22Rv1 (cell line): Measurements from ENCODE around the gene CCL23.

Experiments
- H3K27ac ChIP-seq: fragments of 450-650 bp; 2 replicates; pipeline ENCODE4 v1.5.1; 2017
- CTCF ChIP-seq: fragments of 450-650 bp; IDR thresholded peaks from 2 replicates; pipeline ENCODE4 v1.5.1; 2017; ENCODE audit warnings: mild to moderate bottlenecking
- ZFX ChIP-seq: fragments of 450-650 bp; IDR thresholded peaks from 2 replicates; pipeline ENCODE4 v1.6.1; 2017; ENCODE audit warnings: antibody characterized with exemption, borderline replicate concordance

CCL23 gene

GRCh38 chr17:36055171-36055570 lies 37.4 kb upstream of the CCL23 start:
- no peak for TF ChIP-seq ZFX
- TF ChIP-seq CTCF = no peak

GRCh38 chr17:36049643-36050042 lies 31.9 kb upstream of the CCL23 start:
- no peak overlapping the region for H3K27ac ChIP-seq
- TF ChIP-seq CTCF (no peak), ZFX (no peak)

More at GRCh38 chr17:36055171-36055570, 37.4 kb upstream of the CCL23 start:
- no peak overlapping the region for H3K27ac ChIP-seq

GRCh38 chr17:36048066-36048465 lies 30.3 kb upstream of the CCL23 start:
- no peak for TF ChIP-seq ZFX
- no peak for TF ChIP-seq CTCF
- H3K27ac ChIP-seq = no peak overlapping the region

- TF ChIP-seq CTCF = no peak
Measured at GRCh38 chr17:36036235-36036634, 18.5 kb upstream of the CCL23 start.

GRCh38 chr17:36034127-36034526 lies 16.4 kb upstream of the CCL23 start:
- no peak for TF ChIP-seq ZFX
- TF ChIP-seq CTCF = no peak
- no peak overlapping the region for H3K27ac ChIP-seq

More at GRCh38 chr17:36036235-36036634, 18.5 kb upstream of the CCL23 start:
- H3K27ac ChIP-seq = no peak overlapping the region

- TF ChIP-seq CTCF = no peak
- no peak for TF ChIP-seq ZFX
- no peak overlapping the region for H3K27ac ChIP-seq
Measured at GRCh38 chr17:36030956-36031355, 13.2 kb upstream of the CCL23 start.

- TF ChIP-seq CTCF (no peak), ZFX (no peak)
- H3K27ac ChIP-seq = no peak overlapping the region
Measured at GRCh38 chr17:36027761-36028160, 10.0 kb upstream of the CCL23 start.
